HG02943 (cell line): ENCODE measurements around the gene RPE.
A peak's percentile ranks its signal among the peaks of the same experiment; 100 is the strongest.

Experiments used
- ATAC-seq: cut with Tn5 transposase; IDR thresholded peaks from one replicate; pipeline ENCODE4 v1.9.1; 2021; ENCODE audit warnings: mild to moderate bottlenecking, low read depth, moderate library complexity; ENCODE audit not compliant: unreplicated experiment

Gene RPE

DNA sequence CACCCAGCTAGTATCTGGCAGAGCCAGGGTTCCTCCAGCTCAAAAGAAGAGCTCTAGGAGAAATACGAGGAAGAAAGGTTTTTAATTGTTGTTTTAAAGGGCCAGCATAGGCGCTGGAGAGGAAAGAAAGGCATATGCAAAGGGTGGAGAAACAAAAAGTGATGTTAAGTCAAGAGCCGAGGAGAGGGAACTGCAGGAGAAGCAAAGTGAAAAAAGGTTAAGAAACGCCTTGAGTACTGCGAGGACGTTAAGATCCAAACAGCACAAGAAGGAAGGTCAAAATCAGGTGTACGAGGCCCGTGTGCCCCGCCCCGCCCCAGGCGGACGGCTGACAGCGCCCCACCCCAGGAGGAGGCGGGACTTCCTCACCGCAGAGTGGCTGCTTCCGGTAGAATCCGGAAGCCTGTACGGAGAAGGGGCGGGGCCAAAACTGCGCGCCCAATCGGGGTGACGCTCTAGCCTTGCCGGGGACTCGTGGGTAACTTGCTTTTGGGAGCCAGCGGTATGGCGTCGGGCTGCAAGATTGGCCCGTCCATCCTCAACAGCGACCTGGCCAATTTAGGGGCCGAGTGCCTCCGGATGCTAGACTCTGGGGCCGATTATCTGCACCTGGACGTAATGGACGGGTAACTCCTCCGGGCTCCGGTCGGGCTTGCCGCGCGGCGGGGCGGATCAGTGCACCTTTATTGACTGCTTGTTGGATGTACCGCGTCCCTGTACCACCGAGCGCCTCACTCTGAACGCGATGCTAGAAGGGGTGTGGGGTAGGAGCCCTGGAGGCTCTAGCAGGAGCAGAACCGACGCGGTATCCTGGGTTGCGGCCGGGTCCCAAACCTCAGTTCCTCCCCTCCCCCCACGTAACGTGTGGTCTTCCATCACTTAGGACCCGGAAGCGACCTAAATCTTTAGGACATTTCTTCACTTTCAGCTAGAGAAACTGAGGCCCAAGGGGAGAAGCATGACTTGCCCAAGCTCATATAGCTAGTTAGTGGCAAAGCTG lies at the start of gene RPE:
RPE (plus strand) TSS at position 481 of the 1,000 bp plus-strand sequence; CDS start at position 505, 24 bp downstream.
- ATAC-seq, result peak; percentile 99

DNA sequence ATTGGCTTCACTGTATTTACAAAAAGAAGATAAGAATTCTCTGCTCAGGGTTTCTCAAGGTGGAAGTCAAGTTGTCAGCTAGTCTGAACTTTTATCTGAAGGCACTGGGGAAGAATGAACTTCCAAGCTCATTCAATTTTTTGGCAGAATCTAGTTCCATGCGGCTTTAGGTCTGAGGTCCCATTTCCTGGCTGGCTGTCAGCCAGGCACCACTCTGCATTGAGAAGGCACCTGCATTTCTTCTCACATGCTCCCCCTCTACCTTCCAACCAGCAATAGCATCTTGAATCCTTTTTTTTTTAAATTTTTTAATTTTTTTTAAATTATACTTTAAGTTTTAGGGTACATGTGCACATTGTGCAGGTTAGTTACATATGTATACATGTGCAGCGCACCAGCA lies 46.2 kb upstream of the RPE start:
- ATAC-seq, result no peak

DNA sequence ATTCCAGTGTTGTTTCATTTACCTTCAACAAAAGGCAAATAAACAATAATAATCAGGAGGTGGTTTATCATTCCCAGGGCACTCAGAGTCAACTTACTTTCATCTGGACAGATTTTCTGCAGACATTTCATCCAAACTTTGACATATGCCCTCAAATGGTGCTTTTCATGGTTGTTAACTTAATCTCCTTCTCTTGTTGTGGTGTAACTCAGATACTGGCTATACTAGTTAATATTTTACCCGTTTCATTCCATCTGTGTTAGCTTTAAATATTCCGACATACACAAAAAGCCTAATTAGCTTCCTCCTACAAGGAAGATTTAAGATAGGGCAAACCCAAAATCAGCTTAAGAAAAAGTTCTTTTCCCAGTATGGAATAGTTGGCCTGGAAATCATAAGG lies 44.4 kb upstream of the RPE start:
- no peak for ATAC-seq

DNA sequence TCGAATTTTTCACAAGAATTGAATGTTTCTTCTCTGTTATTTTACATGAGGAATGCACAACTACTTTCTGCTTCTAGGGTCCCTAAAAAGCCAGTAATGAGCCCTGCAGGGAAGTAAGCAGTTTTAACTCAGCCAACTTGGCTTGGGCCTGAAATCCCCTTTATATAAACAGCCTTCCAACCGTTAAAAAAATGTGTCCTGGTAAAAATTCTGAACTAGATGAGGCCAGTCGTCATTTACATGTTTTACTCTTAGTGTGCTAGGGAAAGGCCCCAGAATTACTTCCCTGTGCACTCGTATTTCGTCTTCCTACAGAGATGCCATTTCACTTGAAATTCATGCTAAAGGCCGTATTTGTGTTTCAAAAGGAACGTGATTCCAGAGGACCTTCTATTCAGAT lies 42.4 kb upstream of the RPE start:
- ATAC-seq, result no peak

DNA sequence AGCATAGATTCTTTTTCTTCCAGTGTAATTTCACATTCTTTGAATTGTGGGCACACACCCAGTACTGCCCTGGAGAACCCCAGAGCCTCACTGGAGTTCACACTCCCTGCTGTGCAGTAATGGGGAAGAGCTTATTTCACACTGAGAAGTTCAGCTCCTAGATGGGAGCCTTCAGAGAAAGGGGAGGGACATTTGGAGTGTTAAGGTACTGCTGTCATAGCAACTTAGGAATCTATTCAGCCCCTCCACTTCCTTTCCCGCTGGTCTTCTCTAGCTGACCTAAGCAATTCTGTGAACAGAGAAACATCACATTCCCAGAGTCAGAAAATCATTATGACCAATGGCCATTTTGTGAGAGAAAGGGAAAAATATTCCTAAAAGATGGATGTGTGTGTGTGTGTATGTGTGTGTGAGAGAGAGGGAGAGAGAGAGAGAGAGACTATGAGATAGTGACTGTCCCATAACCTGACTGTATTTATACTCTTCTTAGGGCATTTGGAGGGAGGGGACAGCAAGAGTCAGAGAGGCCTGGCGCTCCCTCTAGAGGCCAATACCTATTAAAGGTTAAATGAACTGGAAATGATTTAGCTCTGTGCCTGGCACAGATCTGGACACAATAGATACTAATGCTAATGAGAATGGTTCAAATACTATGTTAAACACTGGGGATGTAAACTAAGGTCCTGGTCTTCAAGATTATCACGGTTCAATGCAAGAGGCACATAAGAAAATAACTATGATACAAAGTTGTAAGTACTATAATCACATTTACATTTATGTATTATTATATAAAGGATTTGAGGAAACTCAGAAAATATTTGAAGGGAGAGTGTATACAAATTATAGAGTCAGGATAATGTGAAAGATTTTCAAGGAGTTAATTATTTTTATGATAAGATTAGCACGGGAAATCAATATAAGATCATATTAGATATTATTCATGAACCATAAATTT lies 41.5 kb upstream of the RPE start:
- ATAC-seq, result peak; percentile 90

DNA sequence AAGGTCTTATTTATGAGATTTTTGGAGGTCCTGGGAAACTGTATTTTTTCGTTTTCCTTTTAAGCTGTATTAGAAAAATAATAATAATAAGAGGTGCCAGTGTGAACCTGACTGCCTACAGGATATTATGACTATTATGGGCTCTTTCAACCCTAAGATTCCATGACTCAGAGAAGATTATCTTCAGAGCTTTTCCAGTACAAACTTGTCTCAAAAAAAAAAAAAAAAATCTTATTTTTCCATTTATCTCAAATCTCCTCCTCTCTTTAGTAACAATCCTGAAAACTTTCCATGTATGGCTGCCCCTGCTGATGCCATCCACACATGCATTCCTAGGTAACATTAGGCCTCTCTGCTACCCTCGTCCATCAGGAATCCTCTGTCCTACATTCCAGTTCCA lies 36.7 kb upstream of the RPE start:
- no peak for ATAC-seq

DNA sequence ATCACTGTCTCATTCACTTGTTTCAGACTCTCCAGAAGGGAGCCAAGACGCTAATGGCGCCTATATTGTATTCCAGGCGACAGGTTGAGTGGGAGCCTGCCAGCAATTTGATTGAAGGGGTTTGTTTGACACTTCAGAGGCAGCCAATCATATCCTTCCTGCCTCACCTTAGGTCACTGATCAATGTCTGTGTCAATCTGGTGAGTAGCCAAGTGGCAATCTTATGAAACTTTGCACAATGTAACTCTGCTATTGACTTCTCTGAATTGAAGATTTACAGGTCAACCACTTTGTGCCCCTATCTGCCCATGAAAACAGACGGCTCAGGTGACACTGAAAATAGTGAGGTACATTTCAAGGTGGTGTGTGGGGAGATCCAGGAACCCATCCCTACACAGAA lies 32.7 kb upstream of the RPE start:
- ATAC-seq, result no peak

DNA sequence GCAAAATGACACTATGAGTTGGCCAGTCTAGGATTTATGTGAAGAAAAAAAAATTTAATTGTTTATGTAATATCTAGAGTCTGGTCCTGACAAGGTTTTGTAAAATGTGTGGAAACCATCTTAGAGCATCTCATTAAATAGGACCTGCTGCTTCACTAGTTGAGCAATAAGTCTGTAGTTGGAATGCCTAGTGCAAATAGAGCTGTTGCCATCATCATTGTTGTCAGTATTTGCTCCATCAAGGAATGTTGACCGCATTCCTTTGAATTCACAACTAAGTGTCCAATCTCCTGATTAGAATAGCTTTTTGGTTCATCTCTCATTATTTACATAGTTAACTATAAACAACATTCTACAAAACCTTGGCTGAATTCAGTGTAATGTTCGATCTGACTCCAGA lies 32.2 kb upstream of the RPE start:
- no peak for ATAC-seq

DNA sequence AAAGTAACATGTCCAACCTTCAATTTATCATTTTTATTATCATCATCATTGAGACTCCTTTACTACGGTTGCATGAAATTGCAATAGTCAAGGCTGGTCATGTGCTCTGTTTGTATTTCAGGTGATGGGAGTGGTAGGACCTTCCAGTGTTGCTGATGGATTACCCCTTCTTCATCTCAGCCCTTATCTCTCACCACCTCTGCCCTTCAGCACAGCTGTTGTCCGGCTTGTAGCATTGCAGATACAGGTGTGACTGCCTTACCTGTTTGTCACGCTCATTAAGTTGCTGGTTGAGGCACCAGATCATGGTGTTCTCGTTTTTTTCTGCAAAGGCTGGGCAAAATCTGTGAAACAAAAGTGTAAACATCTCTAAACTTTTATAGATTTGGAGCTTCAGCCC lies 31.7 kb upstream of the RPE start:
- no peak for ATAC-seq

DNA sequence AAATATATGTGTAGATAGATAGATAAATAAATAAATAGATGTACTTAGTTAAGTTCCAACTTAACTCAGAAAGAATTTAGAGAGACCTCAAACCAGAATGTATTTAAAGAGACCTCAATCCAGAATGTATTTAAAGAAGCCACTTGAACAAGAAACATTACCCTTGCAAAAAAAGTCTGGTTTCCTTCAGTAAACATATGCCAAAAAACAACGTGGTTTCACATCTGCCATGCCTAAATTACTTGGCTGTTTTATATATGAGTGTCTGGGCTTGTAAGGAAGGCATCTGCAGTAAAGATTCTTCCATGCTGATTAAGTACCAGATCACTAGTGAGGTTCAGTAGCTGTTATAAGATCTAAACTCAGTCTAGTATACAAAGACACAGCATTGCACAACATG lies 29.1 kb upstream of the RPE start:
- ATAC-seq, result no peak

DNA sequence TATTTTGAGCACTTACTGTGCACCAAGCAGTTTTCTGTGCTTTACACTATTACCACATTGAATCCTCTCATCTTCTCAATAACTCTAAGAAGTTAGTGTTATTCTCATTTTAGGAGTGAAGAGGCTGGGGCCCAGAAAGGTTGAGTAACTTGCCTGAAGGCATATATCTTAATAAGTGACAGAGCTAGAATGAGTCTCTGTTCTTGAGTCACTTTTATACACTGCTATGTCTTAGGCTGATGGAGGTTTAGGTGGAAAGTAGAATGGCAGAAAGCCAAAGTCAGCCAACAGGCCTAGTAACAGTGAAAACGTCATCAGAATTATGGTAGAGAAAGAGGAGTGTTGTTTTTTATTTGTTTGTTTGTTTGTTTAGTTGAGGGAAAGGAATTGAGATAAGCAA lies 27.9 kb upstream of the RPE start:
- no peak for ATAC-seq

DNA sequence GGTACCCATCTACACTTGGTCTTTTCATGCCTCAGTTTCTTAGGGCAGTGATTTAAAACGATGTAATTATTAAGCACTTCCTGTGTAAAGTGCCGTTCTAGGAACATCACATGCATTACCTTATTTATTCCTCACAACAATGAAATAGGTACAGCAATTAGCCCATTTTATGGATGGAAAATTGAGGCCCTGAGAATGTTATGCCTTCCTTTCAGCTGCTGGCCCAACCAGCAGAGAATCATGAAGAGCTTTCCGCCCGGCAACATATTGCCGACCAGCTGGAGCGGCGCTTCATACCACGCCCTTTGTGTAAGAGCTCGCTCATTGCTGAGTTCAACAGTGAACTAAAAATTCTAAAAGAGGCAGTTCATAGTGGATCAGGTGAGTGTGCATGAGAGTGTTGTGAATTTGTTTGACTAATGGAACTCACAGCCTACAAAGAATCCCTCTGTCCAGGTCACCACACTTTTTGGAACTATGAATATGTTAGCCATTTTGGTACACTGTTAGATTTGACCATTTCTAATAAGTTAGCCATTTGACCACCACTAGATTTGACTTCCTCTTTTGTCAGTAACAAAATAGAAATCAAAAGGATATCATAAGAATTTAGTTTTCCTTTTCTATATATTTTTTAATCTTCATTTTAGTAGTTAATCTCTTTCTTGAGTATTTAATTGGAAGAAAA lies 25.6 kb upstream of the RPE start:
- peak; percentile 87 for ATAC-seq

DNA sequence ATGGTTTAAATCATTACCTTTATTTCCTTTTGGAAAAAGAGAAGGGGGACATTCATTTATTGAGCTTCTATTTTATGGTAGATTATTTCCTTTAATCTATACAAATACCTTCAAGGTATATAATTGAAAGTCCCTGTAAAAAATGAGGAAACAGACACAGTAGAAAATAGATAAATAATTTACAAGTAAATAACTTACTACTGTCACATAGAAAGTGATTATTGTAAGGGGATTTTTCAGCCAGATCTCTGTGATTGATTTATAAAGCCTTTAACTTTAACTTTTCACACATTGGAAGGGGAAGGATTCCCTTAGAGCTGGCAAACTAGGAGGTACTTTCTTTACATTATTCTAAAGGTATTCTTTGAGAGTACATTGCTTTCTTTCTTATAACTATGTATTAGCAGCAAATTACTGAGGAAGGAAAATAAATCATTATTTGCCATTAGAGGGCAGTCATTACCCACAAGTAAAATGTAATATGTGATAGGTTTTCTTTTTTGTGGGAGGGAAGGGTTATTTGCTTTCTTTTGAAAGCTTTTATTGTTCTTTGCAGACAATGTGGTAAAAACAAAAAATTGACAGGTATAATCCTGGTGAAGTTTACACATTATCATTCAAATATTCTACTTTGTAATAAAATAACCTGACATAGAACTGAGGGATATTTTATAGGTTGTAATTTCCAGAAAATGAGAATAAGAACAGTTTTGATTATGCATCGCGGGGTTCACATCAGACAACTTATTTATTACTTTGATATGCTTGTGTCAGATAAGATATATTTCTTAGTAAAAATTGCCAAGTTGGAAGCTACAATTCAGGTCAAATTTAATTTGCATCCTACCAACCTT lies 24.8 kb upstream of the RPE start:
- ATAC-seq, result peak; percentile 48

DNA sequence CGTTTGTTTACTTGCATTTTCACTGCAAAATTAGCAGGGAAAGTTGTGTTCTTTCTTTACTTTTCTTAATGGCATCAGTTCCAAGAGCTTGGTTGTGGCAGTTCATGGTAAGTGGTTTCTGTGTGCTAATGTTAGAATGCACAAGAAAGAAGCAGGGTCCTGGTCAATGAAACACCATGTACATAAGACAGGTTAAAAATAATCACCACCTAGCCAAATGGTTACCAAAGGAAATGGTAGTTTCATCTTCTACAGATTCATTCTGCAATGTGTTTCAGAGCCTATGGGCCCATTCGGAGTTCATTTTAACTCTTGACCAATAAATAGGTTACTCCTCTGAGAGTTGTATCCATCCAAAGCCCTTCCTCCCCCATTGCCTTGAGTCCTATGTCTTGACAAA lies 18.1 kb upstream of the RPE start:
- ATAC-seq, result no peak

DNA sequence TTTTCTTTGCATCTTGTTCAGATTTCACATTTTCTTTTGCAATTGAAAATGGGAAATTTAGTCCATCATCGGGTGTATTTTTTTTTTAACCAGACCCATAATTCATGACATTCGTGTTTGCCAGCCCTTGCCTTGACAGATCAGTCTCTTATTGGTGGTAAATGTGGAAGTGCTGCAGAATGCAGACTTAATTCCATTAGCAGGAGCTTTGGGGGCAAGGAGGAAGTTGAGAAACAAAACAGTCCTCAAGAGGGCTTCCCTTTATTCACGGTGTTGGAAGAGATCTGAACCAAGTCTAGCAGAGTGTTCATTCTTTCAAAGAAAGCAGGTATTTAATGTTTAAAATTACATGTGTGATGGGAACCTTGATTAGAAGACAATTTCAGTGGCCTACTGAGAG lies 16.6 kb upstream of the RPE start:
- ATAC-seq, result no peak

DNA sequence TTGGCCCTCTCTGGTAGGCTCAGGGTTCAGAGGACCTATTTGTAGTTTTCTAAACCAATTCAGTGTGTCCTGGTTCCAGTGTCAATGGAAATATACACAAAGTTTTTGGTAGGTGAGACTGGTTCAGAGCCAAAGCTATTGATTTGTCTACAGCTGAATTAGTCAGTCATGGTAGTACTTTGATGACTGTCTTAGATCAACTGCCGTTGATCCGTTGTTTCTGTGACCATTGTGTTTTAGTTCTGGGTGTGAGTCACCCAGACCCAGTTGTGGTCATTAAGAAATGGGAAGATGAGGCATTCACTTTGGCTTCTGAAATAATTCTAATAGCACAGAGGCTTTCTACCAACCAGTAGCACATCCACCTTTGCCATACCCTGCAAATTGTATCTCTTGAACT lies 16.0 kb upstream of the RPE start:
- ATAC-seq, result no peak

DNA sequence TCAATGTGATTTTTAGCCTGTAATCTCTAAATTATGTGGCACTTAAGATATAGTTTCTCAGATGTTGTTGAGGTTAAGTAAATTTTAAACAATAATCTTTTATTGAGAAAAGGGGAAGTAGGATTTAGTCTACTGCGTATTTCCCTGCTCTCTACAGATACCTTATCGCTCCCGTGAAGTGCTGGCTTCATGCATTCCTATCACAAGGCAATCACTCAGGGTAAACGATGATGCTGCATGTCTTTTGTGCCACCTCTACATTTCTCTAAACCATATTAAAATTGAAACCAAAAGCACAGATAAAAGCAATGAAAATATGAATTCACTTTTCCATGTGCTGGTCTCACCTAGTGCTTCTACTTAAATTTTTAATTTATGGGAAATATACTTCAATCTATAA lies 14.4 kb upstream of the RPE start:
- ATAC-seq, result no peak

DNA sequence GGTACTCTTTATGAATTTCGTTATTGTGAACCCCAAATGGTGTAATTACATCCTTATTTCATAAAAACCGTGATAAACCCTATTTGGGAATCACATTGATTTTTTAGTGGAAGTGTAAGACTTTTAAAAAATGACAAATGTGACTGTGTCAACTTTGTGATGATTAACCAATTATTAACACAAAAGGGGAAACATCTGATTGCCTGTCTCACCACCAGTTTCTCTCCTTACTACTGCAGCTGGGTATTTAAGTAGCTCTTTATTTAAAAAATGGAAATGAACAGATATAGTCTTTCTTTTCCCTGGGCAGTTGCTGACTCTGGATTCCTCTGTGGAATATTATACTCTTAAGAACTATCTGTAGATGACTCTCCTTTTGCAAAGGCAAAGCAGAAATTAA lies 11.6 kb upstream of the RPE start:
- no peak for ATAC-seq

DNA sequence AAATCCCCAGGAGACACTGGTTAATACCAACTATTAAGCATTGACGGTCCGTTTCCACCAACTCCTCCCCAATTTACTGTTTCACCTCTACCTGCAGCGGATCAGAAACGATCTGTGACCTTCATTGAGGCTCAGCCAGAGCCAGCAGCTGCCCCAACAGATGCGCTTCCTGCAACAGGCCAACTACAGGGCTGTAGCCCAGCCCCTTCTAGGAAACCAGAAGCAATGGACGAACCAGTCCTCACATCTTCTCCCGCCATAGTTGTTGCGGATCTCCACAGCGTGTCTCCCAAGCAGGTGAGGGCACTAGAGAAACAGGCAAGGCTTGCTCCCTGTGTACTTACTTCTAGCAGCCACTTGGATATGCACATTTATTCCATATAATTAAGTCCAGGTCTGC lies 8.5 kb upstream of the RPE start:
- no peak for ATAC-seq

DNA sequence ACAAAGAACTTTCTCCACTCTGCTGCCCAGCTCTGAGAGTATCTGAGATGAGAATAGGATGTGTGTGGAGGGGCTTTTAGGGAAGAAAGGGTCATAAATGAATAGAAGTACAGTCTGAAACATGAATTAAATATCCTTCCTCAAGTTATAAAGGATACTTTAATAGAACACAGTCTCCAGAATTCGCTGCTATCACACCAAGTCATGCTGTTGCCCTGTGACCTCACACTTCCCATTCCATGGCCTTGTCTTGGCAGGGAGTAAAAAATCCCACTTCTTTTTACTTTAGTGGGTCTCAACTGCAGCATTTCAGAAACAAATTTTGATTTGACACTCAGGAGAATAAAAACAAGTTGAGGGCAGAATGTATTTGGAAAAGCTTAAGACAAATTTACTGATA lies 3.8 kb upstream of the RPE start:
- no peak for ATAC-seq
